ENCODE data around the gene EPB41L4A. TPM values are rescaled to one million over a fixed set of nuclear protein-coding genes. Genes with fewer than 3 reads are reported as not detected.

EPB41L4A gene
- total RNA-seq, 1 donor from 2014 or later = 37.7 TPM

DNA sequence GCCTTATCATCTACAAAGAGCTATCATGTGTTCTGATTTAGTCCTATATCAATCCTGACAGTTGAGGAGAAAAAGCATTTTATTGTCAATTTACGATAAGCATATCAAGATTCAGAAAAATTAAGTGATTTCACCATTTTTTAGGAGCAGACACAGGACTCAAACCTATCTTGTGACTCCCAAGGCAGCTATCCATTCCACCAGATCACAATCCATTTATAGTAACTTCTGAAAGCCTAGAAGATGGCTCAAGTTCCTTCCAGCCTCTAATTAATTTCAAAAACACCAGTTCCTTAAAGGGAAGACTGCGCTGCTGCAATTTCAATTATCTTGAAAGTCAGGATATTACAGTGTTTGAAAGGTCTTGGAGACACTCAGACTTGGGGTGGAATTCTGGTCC lies 114.3 kb downstream of the EPB41L4A start:
- Mint-ChIP-seq H3K27me3 (no peaks in the 10 kb centered on the region), H3K27ac (no peak overlapping the region), H3K4me1 (ENCODE audit: low read depth) (no peaks in the 10 kb centered on the region), H3K9me3 (ENCODE audit: low read depth) (no peaks in the 10 kb centered on the region), H3K4me3 (ENCODE audit: low read depth) (no peak overlapping the region), H3K36me3 (ENCODE audit: insufficient read depth) (peaks cover 11% of the 10 kb centered on the region)
- DNase-seq (ENCODE audit: low spot score, unreplicated experiment) = no peak
- TF ChIP-seq CTCF (IDR thresholded peaks at IDR 0.05; ENCODE audit: unreplicated experiment) = no peak

- Mint-ChIP-seq H3K36me3 (ENCODE audit: insufficient read depth) (peaks cover 15% of the 10 kb centered on the region), H3K9me3 (ENCODE audit: low read depth) (peaks cover 5% of the 10 kb centered on the region), H3K27ac (no peak overlapping the region), H3K27me3 (no peaks in the 10 kb centered on the region), H3K4me1 (ENCODE audit: low read depth) (no peaks in the 10 kb centered on the region), H3K4me3 (ENCODE audit: low read depth) (no peak overlapping the region)
- DNase-seq (ENCODE audit: low spot score, unreplicated experiment) = no peak
- no peak for TF ChIP-seq CTCF (IDR thresholded peaks at IDR 0.05; ENCODE audit: unreplicated experiment)
Measured at GRCh38 chr5:112303685-112304084, 115.4 kb downstream of the EPB41L4A start.

DNA sequence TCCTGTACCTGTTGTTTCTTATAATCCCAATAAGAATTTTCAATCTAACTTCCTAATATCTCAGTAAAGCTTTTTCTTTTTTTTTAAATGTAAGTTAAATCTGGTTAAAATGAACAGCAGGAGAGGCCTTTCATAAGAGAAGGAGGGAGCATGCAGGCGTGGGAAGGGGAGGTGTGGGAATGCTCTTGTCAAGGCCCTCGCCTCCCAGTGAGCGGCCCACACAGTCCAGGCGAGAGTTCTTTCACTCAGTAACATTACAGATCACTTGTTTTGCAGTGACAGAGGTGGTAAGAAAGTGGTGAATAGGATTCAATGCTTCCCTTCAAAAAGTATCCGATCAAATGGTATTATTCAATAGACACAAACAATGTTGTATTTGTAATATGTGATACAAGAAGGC lies 125.0 kb downstream of the EPB41L4A start:
- H3K4me1 Mint-ChIP-seq (ENCODE audit: low read depth) = peaks cover 5% of the 10 kb centered on the region
- peaks cover 17% of the 10 kb centered on the region for H3K9me3 Mint-ChIP-seq (ENCODE audit: low read depth)
- H3K27me3 Mint-ChIP-seq = no peaks in the 10 kb centered on the region
- TF ChIP-seq CTCF (IDR thresholded peaks at IDR 0.05; ENCODE audit: unreplicated experiment) = no peak
- no peak overlapping the region for H3K4me3 Mint-ChIP-seq (ENCODE audit: low read depth)
- no peak for DNase-seq (ENCODE audit: low spot score, unreplicated experiment)
- no peak overlapping the region for H3K27ac Mint-ChIP-seq
- peaks cover 11% of the 10 kb centered on the region for H3K36me3 Mint-ChIP-seq (ENCODE audit: insufficient read depth)

DNA sequence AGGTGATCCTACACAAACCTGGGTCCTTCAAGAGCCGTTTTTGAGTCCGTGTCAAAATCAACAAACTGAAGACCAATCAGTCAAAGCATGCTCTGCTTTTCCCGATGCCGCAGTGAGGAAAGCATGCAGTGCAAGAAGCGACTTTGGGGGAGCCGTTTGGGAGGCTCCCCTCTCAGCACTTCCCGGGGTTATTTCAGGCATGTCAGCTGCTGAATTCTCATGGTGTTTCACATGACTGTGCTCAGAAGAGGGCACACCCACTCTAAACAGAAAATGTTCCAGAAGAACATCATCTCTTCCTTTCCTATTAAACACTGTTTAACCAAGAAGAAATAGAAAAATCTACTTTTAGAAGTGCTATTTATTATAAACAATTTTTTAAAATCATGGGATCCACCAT lies 125.5 kb downstream of the EPB41L4A start:
- H3K27me3 Mint-ChIP-seq = no peaks in the 10 kb centered on the region
- DNase-seq (ENCODE audit: low spot score, unreplicated experiment) = no peak
- TF ChIP-seq CTCF (IDR thresholded peaks at IDR 0.05; ENCODE audit: unreplicated experiment) = no peak

GRCh38 chr5:112290691-112291090 lies 128.4 kb downstream of the EPB41L4A start:
- no peak for TF ChIP-seq CTCF (IDR thresholded peaks at IDR 0.05; ENCODE audit: unreplicated experiment)
- DNase-seq (ENCODE audit: low spot score, unreplicated experiment) = no peak
- no peaks in the 10 kb centered on the region for H3K36me3 Mint-ChIP-seq (ENCODE audit: insufficient read depth)
- no peaks in the 10 kb centered on the region for H3K9me3 Mint-ChIP-seq (ENCODE audit: low read depth)
- peaks cover 5% of the 10 kb centered on the region for H3K4me1 Mint-ChIP-seq (ENCODE audit: low read depth)
- H3K27me3 Mint-ChIP-seq = no peaks in the 10 kb centered on the region
- no peak overlapping the region for H3K4me3 Mint-ChIP-seq (ENCODE audit: low read depth)
- peak overlapping the region; percentile 29 for H3K27ac Mint-ChIP-seq

More for the DNA sequence above, 125.5 kb downstream of the EPB41L4A start:
- no peak overlapping the region for H3K27ac Mint-ChIP-seq
- H3K4me3 Mint-ChIP-seq (ENCODE audit: low read depth) = no peak overlapping the region
- H3K4me1 Mint-ChIP-seq (ENCODE audit: low read depth) = peaks cover 5% of the 10 kb centered on the region
- peaks cover 6% of the 10 kb centered on the region for H3K36me3 Mint-ChIP-seq (ENCODE audit: insufficient read depth)
- H3K9me3 Mint-ChIP-seq (ENCODE audit: low read depth) = peaks cover 11% of the 10 kb centered on the region

All from progenitor cell of endocrine pancreas (in vitro differentiated cells).